ENCODE data around the gene PRRG4.
A peak's percentile ranks its signal among the peaks of the same experiment; 100 is the strongest.
"Not testable (repeated sequence)": the region's sequence is repeated elsewhere in the genome, so short reads cannot be mapped to it uniquely, and the experiment has no call there.

Gene PRRG4

GRCh38 chr11:32864555-32864954 lies 34.8 kb downstream of the PRRG4 start:
- no peak for DNase-seq (ENCODE audit: extremely low spot score)
- ChIA-PET CTCF (interaction anchor here (1.6 to 3.7 kb wide), 2 partner anchors 14 to 19 kb away, joined by 4 to 11 read pairs; no protein-coding TSS in a partner anchor), POLR2A (no interaction called here)
- TF ChIP-seq, protein P1, sequence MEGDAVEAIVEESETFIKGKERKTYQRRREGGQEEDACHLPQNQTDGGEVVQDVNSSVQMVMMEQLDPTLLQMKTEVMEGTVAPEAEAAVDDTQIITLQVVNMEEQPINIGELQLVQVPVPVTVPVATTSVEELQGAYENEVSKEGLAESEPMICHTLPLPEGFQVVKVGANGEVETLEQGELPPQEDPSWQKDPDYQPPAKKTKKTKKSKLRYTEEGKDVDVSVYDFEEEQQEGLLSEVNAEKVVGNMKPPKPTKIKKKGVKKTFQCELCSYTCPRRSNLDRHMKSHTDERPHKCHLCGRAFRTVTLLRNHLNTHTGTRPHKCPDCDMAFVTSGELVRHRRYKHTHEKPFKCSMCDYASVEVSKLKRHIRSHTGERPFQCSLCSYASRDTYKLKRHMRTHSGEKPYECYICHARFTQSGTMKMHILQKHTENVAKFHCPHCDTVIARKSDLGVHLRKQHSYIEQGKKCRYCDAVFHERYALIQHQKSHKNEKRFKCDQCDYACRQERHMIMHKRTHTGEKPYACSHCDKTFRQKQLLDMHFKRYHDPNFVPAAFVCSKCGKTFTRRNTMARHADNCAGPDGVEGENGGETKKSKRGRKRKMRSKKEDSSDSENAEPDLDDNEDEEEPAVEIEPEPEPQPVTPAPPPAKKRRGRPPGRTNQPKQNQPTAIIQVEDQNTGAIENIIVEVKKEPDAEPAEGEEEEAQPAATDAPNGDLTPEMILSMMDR (IDR thresholded peaks at IDR 0.05; ENCODE audit: control extremely low read depth, extremely low read depth, low read depth, missing control alignments), result no peak

DNA sequence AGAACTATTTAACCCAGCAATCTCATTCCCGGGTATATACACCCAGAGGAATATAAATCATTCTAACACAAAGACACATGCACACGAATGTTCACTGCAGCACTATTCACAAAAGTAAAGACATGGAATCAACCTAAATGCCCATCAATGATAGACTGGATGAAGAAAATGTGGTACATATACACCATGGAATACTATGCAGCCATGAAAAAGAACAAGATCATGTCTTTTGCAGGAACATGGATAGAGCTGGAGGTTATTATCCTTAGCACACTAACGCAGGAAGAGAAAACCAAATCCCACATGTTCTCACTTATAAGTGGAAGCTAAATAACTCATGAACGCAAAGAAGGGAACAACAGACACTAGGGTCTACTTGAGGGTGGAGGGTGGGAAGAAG lies 39.0 kb downstream of the PRRG4 start:
- POLR2A ChIA-PET, result interaction anchor here (0.7 kb wide), 1 partner anchor 25 kb away, joined by 3 read pairs; no protein-coding TSS in a partner anchor
- CTCF ChIA-PET, result interaction anchor here (1.3 to 1.4 kb wide), 2 partner anchors 8 to 60 kb away, joined by 3 to 5 read pairs; no protein-coding TSS in a partner anchor
- not testable (repeated sequence) for DNase-seq (ENCODE audit: extremely low spot score)

GRCh38 chr11:32870676-32871075 lies 40.9 kb downstream of the PRRG4 start:
- TF ChIP-seq, protein P1 (IDR thresholded peaks at IDR 0.05; ENCODE audit: control extremely low read depth, extremely low read depth, low read depth, missing control alignments), result peak; percentile 33
- POLR2A ChIA-PET, result no interaction called here
- CTCF ChIA-PET, result interaction anchor here (1.3 to 1.8 kb wide), 3 partner anchors 12 to 62 kb away, joined by 4 to 6 read pairs (median 6); no protein-coding TSS in a partner anchor
- no peak for DNase-seq (ENCODE audit: extremely low spot score)

GRCh38 chr11:32874132-32874531 lies 44.4 kb downstream of the PRRG4 start:
- ChIA-PET CTCF (interaction anchor here (1.4 to 3.3 kb wide), 2 partner anchors 11 to 65 kb away, joined by 4 to 8 read pairs; no protein-coding TSS in a partner anchor), POLR2A (no interaction called here)
- DNase-seq (ENCODE audit: extremely low spot score), result no peak
- TF ChIP-seq, protein P1 (IDR thresholded peaks at IDR 0.05; ENCODE audit: control extremely low read depth, extremely low read depth, low read depth, missing control alignments), result no peak

DNA sequence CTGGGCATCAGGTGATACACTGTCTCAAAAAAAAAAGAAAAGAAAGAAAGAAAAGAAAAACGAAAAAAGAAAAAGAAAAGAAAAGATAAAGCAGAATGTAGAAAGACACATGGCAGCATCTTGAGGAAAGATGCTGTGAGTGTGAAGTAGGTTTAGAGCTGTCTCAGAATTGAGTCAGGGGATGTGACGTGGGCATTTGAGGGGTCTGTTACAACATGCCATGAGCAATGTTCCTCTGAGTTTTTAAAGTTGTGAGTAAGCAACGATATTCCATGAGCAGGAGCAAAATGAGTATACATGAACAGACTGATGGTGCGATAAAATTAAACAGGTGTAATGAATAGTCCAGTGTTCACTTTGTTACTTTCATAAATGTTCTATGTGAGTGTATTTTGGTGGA lies 51.6 kb downstream of the PRRG4 start:
- ChIA-PET POLR2A (interaction anchor here (0.7 kb wide), 1 partner anchor 42 kb away, joined by 4 read pairs; no protein-coding TSS in a partner anchor), CTCF (interaction anchor here (1.2 kb wide), 1 partner anchor 11 kb away, joined by 3 read pairs; the partner anchor contains the start of gene QSER1)
- no peak for DNase-seq (ENCODE audit: extremely low spot score)
- TF ChIP-seq, protein P1 (IDR thresholded peaks at IDR 0.05; ENCODE audit: control extremely low read depth, extremely low read depth, low read depth, missing control alignments), result no peak

- no peak for DNase-seq (ENCODE audit: extremely low spot score)
- ChIA-PET CTCF (interaction anchor here (1.1 to 2.3 kb wide), 5 partner anchors 9 to 245 kb away, joined by 3 to 11 read pairs (median 4); partner anchors contain the start of gene QSER1), POLR2A (no interaction called here)
- TF ChIP-seq, protein P1 (IDR thresholded peaks at IDR 0.05; ENCODE audit: control extremely low read depth, extremely low read depth, low read depth, missing control alignments), result no peak
Measured at GRCh38 chr11:32883421-32883820, 53.7 kb downstream of the PRRG4 start.

DNA sequence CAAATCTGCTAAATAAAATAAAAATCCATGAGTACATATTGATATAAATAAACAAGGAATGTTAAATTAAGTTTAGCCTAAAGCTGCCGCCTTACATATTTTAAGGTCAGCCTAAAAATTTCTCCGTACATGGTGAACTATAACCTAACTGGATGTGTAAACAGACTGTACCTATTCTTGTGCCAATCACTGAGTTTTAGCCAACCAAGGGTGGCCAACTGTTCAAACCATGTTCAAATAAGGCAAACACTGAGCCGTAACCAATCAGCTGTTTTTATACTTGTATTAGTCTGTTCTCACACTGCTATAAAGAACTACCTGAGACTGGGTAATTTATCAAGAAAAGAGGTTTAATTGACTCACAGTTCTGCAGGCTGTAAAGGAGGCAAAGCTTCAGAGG lies 54.3 kb downstream of the PRRG4 start:
- no peak for DNase-seq (ENCODE audit: extremely low spot score)
- CTCF ChIA-PET, result interaction anchor here (1.1 to 3.4 kb wide), 7 partner anchors 8 to 244 kb away, joined by 3 to 11 read pairs (median 4); partner anchors contain the start of gene QSER1
- POLR2A ChIA-PET, result no interaction called here
- TF ChIP-seq, protein P1 (IDR thresholded peaks at IDR 0.05; ENCODE audit: control extremely low read depth, extremely low read depth, low read depth, missing control alignments), result no peak

Measured in GM10248 (cell line).